NCI-H345 treated with DMSO at 0.1 percent for 48 hours (cell line): ENCODE data around the gene ROS1.
"Not testable (repeated sequence)": the region's sequence is repeated elsewhere in the genome, so short reads cannot be mapped to it uniquely, and the experiment has no call there.

ENCODE experiments used
- DNase-seq: peaks from one replicate; lab custom pipeline; 2025; ENCODE audit not compliant: unreplicated experiment; lab: John Stamatoyannopoulos, UW

The ROS1 gene

DNA sequence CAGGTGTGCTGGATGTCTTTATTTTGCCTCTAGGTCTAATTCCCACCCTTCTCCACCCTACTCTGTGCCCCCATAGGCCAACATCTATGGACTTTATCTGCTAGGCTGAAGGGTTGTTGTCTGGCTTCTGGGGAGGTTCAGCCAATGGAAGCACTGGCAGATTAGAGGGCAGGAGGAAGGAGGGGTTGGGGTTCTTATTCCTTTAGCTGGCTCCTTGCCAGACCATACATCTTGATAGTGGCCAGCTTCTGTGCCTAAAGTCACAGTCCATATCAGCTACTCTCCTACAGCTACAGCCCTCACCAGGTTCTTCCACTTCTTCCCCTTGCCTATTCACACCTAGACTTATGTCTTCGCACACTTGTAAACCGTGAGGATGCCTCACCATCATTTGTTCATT, 41.1 kb downstream of the ROS1 start:
- no peak for DNase-seq

DNA sequence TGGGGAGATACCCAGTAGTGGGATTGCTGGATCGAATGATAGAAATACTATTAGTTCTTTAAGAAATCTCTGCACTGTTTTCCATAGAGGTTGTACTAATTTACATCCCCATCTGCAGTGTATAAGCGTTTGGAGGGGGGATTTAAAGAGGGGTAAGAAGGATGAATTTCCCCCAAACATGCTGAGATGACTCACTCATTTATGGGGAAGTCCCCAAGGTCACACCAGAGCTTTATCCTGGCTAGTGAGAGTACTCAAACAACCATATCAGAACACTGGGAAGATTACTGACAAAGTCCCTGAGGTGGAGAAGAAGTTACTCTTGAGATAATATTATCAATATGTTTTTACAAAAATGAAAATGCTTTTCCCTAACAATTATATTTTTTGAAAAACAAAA, 44.0 kb downstream of the ROS1 start:
- no peak for DNase-seq

DNA sequence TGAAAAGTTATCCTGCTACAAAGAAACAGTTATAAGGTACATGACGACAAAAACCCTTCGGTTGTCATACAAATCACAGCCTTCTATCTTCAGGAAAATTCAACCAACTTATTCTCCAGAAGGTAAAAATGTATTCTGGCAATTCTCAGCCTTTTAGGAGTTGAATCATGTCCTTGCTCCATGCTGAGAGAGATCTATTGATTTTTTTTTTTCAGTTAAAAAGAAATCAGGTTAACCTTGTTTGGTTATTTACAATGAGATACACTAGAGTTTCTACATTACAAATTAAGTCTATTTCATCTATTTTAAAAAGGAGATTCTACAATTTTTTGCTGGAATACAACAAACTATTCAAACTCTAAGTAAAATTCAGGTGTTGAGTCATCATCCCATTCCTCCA, 45.4 kb downstream of the ROS1 start:
- no peak for DNase-seq

DNA sequence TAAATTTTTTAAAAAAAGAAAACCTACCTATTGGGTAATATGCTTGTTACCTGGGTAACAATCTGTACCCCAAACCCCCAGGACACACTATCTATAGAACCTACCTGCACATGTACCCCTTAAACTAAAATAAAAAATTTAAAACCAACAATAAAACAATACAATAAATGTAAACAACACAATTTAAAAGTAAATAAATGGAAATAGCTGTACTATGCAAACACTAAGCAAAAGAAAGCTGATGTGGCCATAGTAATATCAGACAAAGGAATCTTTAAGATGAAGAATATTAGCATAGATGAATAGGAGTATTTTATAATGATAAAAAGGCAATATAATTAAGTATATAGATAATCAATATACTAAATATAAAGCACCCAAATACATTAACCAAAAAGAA, 50.3 kb downstream of the ROS1 start:
- no peak for DNase-seq

DNA sequence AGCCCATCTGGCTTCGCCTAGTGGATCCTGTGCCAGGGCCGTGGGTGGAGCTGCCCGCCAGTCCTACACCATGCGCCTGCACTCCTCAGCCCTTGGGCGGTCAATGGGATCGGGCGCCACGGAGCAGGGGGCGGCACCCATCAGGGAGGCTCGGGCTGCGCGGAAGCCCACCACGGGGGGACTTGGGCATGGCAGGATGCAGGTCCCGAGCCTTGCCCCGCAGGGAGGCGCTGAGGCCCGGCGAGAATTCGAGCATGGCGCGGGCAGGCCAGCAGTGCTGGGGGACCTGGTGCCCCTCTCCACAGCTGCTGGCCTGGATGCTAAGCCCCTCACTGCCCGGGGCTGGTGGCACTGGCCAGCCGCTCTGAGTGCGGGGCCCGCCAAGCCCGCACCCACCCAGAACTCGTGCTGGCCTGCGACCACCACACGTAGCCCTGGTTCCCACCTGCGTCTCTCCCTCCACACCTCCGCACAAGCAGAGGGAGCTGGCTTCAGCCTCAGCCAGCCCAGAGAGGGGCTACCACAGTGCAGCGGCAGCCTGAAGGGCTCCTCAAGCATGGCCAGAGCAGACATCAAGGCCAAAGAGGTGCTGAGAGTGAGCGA, 52.4 kb downstream of the ROS1 start:
- no peak for DNase-seq

DNA sequence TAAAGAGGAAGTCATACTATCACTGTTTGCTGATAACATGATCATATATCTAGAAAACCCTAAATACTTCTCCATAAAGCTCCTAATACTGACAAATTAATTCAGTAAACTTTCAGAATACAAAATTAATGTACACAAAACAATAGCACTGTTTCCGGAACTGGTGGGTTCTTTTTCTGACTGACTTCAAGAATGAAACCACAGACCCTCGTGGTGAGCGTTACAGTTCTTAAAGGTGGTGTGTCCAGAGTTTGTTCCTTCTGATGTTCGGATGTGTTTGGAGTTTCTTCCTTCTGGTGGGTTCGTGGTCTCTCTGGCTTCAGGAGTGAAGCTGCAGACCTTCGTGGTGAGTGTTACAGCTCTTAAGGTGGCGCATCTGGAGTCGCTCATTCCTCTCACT, 53.5 kb downstream of the ROS1 start:
- DNase-seq, result not testable (repeated sequence)

DNA sequence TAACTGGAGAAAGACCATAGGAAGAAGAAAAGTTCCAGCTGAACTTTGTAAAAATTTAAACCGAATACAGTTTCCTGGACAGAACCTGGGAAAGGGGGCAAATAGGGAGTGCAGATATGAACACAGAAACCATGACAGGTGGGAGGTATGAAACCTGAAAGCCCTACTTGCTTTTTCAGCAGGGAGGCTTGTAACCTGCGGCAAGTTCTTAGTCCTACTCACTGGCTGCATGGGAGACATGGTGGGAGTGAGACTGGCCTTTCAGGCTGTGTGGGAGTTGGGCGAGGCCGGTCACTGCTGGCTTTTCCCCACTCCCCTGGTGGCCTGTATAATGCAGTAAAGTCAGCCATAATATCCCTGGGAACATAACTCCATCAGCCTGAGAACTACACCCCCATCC, 54.2 kb downstream of the ROS1 start:
- no peak for DNase-seq

DNA sequence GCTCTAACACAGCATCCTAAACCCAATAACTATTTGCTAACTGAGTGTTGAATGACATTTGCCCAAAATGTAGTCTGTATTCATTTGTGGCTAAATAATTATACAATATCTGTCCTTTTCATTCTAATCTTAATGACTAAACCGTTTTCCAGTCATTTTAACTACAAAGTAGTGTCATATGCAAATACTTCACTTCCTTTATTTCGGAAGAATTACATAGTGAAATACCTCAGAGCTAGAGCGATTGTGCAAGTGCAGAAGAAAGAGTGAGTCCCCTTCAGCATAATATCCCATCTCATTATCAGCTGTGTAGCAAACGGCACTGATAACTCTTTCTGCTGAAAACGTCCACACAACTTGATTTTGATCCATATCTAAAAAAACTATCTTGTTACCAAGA, 66.2 kb downstream of the ROS1 start:
- no peak for DNase-seq

DNA sequence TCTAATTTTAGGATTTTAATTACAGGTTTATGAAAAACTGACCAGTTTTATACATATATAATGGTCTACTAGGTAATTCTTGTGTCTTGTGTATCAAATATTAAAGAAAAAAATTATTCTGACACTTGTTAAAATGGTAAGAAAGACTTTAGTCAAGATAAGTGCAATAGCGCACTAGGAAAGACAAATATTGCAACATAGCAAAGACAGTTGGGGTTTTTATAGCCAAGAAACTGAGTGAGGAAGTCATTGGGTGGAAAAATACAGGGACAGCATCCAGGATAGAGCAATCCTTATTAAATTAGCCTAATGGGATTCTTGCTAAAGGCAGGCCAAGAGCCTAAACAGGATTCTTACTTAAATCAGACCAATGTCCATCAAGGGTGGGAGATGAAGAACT, 71.1 kb downstream of the ROS1 start:
- DNase-seq, result no peak

DNA sequence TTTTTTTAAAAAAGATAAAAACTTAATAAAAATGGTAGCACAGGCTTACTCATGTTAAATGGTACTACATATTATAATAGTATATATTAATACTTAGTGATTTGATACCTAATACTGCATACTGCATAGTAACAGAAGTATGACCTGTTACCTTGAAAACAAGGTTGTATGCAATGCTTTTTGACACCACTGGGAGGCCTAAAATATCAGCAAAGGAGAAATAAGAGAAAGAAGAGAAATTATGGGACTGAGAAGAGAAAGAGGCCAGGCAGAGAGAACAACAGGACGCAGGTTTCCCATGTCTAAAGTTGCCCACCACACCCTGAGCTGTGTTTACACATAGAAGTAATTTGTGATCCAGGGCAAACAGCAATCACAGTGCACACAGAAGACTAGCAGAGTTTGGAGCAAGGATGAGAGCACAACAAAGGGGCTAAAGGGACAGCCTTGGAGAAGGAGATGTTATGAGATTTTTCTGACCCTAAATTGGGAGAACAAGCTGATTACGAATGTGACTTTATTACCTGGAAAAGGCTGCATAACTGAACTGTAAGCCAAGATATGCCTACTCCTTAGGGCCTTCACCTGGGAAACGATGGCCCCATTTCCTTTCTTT, 73.2 kb downstream of the ROS1 start:
- DNase-seq, result no peak

DNA sequence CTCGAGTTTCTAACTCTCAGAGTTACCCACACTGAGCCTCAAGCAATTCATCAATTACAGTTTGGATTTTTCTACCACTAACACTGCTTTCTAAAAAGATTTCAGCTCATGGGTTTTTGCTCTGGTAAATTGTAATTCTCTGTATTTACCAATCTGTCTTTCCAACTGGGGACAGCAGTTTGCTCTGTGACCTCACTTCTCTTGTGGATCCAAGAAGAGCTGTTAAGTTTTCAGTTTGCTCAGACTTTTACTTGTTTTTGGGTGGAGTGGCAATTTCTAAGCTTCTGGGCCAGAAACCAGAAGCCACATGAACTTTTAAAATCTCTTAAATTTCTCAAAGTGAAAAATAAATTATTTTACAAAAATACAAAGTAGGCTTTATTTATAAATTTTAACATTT, 74.2 kb downstream of the ROS1 start:
- no peak for DNase-seq

DNA sequence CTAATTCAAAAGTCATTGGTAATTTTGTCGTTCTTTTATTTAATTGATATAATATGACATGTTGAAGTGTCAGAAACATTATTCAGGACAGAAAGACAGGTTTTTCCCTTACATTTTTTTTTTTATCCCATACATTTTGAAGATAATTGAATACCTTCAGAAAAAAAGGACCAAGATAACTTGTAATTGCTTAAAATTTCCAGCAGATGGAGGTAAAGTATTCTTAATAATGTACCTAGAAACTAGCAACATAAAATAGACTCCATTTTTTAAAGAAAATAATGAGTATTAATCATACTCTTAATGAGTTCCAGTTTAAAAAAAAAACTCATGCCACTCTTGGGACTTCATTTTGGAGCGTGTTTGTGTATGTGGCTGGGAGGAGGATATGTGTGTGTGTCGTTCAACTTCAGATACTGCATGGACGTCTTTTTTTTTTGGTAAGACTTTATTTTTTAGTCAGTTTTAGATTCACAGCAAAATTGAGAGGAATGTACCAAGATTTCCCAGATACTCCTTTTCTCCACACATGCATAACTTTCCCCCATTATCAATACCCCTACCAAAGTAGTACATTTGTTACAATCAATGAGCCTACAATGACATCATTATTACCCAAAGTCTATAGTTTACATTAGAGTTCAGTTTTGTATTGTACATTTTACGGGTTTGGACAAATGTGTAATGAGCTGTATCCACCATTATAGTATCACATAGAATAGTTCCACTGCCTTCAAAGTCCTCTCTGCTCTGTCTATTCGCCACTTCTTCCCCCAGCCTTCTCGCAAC, 79.4 kb downstream of the ROS1 start:
- peak; percentile 14 for DNase-seq

DNA sequence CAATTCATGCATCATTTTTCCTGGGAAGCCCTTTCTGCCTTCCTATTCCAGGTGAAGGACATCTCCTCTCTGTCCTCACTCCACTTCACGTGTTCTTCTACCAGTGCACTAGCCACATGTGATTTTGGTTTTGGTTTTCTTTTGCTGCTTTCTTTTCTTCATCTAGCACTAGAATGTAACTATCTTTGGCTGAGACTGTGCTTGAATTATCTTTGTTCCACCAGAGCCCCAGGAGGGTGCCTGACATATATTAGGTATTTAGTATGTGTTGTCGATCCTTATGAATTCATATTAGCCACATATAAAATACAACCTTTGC, 80.5 kb downstream of the ROS1 start:
- DNase-seq, result no peak

DNA sequence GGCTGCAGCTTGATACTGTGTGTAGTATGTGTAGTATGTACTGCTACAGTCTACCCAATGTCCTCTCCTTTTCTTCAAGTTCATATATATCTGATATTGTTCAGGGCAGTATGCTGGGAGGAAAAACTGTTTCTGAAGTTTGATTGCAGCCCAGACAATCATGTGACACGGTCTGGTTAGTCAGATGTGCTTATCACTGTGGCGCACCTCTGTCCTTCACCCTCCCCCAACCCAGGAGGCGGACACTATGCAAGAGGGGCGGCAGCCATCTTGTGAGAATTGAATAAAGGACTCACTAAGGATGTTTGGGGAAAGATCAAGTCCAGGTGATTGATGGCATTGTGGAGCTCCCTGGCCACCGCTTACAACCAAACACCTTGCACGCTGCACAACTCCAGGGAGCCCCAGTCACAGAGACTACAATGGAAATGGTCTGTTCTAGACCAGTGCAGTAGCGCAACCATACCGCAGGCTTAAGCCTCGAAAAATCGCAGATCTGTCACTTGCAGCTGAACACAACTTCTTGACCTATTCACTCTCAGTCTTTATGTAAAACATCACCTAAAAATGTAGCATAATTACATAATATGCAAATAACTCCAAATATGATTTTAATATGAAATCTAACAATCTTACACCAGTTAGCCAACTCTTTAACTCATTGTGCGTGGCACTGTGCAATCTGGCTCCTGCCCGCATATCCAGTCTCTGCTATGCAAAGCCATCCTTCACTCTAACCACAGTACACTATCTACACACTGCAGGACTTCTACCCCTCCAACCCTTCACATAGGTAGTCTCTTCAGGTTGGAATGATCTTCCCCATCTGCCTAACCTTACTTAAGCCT, 81.1 kb downstream of the ROS1 start:
- DNase-seq, result no peak

DNA sequence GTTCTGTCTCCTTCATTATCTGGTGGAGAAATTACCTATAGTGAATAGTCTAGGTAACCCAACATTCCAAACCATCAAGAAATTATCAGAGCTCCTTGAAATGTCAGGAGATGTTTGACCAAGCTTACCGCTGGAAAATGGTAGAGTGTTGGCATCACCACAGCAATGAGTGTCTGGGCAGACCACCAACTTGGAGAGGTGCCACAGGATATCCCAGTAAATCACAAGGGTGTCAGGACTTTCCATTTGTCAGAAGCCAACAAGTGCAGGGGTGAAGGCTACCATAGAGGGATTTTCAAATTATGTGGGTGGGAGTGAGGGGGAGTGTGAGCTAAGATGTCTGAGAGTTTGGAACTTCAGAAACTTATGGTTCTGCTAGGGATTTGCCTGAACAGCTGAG, 87.2 kb downstream of the ROS1 start:
- no peak for DNase-seq

DNA sequence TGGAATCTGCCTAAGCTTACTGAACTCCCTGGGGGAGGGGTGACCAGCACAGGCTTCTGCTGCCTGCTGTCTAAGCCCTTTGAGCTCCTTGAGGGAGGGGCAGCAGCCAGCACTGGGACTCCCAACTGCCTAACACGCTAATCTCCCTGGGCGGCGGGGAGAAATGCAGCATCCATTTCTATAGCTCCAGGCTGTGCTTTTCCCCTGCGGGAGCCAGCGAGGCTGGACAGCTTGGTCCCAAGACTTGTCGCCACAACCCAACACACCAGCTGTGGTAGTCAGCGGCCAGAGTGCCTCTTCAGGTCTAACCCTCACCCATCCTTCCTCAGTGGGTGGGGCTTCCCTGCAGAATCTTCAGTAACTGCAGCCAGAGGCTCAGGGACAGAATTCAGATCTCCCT, 95.8 kb downstream of the ROS1 start:
- no peak for DNase-seq

DNA sequence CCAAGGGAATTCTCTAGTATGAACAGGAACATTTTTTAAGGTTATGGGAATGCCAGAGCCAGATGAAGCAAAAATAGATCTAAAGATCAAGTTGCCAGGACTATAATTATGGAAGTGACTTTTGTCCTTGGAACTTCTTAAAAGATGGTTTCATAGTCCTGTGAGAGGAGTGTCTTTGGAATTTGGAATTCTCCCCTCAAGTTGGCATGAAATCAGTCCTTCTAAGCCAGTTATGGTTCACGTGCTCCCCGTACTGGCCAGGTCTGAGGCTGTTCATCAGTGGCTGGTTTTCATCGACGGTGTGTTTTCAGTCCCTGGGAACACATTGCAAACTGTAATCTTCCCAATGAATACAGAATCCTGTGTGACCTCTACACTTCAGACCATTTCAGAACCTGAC, 97.2 kb downstream of the ROS1 start:
- DNase-seq, result no peak

DNA sequence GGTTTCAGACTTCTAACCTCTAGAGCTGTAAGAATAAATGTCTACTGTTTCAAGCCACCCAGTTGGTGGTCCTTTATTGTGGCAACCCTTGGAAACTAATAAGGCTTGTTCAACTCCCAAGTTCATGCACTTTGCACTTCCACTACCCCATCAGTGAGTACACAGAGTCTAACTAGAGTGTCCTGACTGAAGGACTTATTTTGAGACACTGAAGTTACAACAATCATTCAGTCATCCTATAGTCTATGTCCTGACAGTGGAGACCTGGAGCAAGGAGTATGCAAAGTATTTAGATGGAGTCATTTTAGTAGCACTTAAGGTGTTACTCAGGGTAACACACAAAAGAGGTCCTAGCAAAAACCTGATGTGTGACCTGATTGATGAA, 97.7 kb downstream of the ROS1 start:
- no peak for DNase-seq

DNA sequence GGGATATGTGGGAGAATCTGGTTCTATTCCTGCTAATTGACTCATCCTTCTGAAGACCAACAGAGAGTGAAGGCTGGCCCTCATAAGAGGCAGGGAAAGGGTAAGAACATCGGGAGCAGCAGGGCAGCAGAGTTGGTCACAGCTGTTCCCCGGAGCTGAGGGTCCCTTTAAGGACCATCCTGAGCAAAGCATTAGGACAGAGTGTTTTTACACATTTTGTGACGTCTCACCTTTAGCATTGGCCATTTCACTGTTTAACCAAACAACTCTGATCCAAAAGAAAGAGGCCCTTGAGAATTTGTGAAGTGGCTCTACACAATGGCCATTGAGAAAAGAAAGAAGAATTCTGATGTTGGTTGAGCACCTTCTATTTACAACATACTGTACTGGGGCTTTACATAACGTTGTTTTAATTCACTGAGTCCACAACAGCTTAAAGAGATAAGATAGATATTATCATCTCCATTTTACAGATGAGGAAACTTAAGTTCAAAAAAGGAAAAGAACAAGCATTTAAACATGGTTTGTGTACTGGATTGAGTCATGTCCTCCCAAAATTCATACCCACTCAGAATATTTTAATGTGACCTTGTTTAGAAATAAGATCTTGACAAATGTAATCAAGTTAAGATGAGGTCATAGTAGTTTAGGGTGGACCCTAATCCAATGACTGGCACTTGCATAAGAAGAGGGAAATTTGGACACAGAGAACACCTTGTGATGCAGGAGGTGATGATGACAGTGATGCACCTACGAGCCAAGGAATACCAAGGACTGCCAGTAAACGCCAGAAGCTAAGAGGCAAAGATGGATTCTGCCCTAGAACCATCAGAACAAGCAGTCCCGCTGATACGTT, 98.4 kb downstream of the ROS1 start:
- no peak for DNase-seq

DNA sequence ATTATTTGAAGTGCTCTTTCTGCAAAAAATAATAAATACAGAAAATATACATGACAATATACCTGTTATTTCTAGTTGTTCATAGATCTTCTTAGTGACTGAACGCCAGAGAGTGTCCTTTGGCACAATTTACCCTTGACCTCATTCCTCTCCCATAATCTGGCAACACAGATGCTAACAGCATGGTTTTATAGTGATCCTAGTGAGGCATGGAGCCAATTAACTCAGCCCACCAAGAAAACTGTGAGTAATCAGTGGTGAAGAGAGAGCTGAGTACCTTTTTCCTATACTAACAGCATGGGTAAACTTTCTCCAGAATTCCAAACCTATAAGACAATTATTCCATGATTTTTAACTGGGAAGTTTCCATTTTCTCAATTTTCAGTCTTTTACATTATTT, 99.3 kb downstream of the ROS1 start:
- no peak for DNase-seq

DNA sequence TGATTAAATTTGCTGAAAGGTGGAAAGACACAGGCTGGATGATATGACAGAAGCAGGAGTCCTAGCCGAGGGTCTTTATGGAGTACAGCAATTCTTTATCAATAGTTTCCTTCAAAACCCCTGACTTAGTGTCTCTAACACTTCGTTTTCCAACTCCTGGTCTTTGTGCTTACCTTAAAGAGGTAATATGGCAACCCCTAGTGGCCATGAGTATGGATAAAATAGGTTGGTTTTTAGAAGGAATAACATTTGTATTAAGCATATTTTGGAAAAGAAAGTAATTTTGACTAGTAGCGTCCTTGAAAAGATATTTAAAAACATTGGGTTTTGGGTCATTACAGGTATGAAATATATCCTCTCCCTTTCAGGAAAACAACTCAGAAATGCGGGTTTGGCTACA, 108.5 kb downstream of the ROS1 start:
- DNase-seq, result no peak
